GM19043 (cell line): ENCODE measurements around the gene FBXW8.

ENCODE experiments used
- ATAC-seq: cut with Tn5 transposase; IDR thresholded peaks from one replicate; pipeline ENCODE4 v1.9.1; 2021; ENCODE audit warnings: low read depth; ENCODE audit not compliant: unreplicated experiment

The FBXW8 gene

GRCh38 chr12:116922194-116922897 is 11.6 kb downstream of the FBXW8 start:
- ATAC-seq, result peak; percentile 46

DNA sequence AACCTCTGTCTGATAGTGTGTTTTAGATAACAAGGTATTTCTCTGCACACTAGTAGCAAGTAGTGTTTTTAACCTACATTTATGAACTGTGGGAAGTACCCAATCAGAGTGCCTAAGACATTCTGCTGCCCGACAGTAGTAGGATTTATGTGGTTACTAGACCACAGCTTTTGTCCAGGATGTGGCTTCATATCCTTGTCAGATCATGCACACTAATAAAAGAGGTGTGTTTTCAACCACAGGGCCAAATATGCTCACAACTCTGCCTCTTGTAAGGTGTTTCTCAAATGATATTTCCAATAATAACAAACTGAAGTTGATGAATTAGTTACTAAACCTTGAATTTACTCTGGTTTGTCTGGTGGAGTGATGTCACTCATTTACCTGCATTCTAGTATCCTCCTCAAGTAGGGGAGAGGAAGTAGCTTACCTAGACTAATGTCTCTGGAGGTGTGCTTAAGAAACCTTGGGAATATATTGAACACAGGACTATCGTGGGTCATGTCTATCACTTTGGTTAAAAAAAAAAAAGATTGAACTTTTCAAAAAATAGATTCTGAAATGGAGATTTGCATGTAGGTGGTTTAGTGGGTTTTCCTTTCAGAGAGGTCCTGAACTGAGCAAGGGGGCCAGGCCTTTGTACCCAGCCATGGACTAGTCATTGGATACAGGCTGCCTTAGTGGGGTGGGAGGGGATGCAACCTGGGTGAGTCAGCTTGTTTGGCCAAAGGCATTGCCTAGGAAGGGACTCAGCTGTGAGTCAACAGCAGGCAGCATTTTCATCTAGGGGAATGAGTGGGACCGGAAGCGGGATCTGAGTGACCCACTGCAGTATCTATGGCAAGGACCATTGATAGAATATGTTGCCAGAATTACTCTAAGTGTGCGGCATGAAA is 14.1 kb downstream of the FBXW8 start:
- peak; percentile 79 for ATAC-seq

- ATAC-seq, result no peak
Measured at GRCh38 chr12:116926283-116927243, 15.8 kb downstream of the FBXW8 start.

- no peak for ATAC-seq
Measured at GRCh38 chr12:116927244-116927940, 16.6 kb downstream of the FBXW8 start.

DNA sequence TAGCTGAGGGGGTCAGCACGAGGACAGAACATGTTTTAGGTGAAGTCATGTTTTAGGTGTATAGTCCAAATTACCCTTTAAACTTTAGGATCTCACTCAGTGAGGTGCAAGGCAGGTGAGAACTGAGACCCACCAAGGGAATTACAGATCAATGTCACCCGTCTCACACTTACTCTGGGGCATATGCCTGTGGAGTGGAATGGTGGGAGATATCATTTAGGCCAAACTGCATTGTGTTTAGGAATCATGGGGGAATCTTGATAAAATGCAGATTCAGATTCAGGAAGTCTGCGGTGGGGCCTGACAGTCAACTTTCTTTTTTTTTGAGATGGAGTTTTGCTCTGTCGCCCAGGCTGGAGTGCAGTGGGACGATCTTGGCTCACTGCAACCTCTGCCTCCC is 17.8 kb downstream of the FBXW8 start:
- ATAC-seq, result no peak

DNA sequence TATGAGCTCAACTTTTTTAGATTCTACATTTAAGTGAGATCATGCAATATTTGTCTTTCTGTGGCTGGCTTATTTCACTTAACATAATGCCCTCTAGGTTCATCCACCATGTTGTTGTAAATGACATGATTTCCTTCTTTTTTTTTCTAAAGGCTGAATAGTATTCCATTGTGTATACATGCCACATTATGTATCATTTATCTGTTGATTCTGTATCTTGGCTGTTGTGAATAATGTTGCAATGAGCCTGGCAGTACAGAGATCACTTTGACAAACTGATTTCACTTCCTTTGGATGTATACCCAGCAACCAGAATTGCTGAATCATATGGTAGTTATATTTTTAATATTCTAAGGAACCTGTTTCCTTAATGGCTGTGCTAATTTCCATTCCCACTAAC is 19.1 kb downstream of the FBXW8 start:
- no peak for ATAC-seq

- ATAC-seq, result no peak
Measured at GRCh38 chr12:116931665-116932064, 20.9 kb downstream of the FBXW8 start.

- no peak for ATAC-seq
Measured at GRCh38 chr12:116933091-116933490, 22.3 kb downstream of the FBXW8 start.

- ATAC-seq, result no peak
Measured at GRCh38 chr12:116933512-116934246, 22.9 kb downstream of the FBXW8 start.

DNA sequence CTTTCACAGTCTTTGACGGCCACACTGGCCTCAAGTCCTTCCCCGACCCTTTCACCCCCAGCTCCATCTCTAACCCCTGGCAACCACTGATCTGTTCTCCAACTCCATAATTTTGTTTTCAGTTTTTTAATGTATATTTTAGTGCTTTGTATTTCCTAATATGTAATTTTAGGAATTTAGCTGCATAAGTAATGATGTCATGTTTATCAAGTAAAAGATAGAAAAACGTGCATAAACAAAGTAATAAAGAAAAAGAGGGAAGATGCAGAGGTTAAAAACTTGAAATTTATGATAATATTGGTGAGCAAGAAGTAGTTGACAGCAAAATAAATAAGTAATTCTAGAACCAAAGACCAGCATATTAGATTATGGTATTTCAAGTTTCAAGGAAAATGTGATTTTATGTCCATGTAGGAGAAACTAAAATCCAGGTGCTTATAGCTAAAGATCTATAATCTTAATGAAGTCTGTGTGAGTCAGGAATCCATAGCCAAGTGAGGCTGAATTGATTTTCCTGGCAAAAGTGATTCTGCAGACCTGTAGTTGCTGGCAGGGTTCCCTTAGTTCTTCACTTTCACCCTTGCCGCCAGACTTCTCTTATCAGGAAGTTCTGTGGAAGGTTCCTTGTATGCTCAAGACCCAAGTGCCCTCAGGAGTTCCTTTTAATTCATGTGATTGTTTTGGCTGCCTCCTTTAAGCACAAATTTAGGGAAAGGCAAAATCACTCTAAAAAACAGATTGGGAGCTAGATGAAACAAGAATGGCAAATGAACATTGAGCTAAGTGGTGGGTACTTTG is 24.4 kb downstream of the FBXW8 start:
- ATAC-seq, result no peak

- no peak for ATAC-seq
Measured at GRCh38 chr12:116937640-116938039, 26.9 kb downstream of the FBXW8 start.

DNA sequence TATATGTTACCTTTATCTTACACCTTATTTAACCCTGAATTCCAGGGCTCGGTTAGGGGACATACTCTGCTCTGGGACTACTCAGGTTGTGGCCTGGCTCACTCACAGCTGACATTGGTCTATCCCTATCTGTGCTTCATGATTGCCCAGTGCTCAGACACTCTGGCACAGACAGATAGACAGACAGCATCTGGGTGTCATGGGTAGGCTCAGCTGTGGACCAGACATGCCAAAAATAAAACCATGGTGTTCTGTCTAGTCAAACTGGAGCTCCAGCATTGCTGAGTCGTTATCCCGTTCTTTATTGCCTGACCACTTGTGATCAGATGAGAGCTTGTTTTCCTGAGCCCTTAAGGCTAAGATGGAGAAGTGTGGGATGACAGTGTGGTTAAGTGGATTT is 29.0 kb downstream of the FBXW8 start:
- ATAC-seq, result no peak

DNA sequence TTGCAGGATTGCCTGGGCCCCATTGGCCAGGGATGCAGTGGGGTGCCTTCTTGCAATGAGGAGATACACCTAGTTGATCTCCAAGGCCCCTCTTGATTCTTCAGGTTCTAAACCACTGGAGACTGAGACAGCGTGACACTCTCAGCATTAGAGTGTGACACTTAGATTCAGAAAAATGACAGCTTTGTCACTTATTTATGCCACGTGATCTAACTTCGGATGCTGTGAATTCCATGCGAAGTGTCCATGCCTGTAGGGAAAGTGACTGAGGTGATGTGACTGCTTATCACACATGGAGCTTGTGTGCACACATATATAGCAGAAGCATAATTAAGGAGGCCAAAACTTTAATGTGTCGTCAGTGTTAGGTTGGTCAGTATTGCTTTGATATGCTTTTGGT is 30.4 kb downstream of the FBXW8 start:
- ATAC-seq, result no peak

DNA sequence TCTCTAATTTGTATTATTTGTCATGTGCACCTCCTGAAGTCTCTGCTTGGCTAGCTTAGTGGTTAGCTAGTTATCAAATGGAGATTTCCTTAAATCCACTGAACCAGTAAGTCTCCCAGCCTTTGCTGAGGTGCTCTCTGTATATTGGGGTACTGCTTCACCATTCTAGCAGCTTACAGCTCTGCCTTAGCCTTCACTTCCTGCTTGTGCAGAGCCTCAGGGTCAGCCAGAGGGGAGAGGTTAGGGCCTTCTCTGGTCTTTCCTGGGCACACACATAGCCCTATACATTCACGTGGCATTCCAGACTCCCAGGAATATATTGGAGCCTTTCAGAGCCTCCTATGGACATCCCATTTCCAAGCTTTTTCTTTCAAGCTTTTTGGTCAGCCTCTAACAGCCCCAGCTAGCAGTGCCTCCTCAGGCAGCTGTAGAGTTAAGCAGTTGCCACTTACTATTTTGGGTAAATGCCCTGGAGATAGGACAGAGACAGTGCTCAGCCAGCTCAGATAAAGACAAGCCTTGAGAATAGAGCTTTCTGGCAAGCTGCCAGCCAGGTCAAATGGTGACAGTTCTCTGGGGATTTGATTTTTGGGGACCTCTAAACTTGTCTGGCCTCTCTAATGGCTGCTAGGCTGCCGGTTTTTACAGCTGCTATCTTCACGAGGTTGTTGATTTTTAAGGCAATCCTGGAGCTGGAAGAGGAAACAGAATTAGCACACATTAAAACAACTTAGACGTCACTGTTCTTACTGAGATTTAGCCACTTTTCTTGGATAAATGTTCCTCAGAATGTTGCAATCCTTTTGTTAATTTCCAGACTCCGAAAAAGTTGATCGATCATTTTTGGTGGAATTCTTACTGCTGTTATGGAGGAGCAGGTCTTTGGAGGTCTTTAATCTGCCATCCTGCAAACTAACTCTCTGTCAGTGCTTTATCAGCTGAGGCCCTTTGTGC is 32.9 kb downstream of the FBXW8 start:
- no peak for ATAC-seq

GRCh38 chr12:116945886-116946550 is 35.3 kb downstream of the FBXW8 start:
- no peak for ATAC-seq

DNA sequence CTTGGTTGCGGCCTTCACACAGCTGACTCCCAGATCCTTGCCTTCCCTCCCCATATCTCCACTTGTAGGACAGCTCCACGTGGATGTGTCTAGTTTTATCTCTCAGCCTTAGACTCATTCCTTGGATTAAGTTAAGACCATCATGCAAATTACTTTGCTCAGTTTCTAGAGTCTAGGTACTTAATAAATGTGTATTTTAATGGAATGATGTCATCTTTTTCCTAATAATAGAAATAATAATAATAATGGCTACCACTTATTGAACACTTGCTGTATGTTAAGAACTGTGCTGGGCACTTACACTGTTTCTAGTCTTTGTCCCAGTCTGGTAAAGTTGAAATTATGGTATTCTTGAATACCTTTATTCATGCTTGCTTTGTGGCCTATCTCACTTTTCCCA is 37.5 kb downstream of the FBXW8 start:
- ATAC-seq, result no peak
